Activated T-cell treated with anti-CD3 and anti-CD28 coated beads, Interleukin-2, amount 50 U/mL, for 1 hour (primary cell): ENCODE data around the gene DLX2.

Source experiments
- DNase-seq: peaks from one replicate; pipeline ENCODE4 v3.0.0-alpha.2; 2020

The DLX2 gene

GRCh38 chr2:172092716-172093415 lies 9.8 kb downstream of the DLX2 start:
- DNase-seq: no peak

- DNase-seq: no peak
Observed at GRCh38 chr2:172091761-172092566, 10.7 kb downstream of the DLX2 start.

- DNase-seq: no peak
Observed at GRCh38 chr2:172091000-172091641, 11.6 kb downstream of the DLX2 start.

- DNase-seq: peak; percentile 34
Observed at GRCh38 chr2:172090044-172090961, 12.4 kb downstream of the DLX2 start.

DNA sequence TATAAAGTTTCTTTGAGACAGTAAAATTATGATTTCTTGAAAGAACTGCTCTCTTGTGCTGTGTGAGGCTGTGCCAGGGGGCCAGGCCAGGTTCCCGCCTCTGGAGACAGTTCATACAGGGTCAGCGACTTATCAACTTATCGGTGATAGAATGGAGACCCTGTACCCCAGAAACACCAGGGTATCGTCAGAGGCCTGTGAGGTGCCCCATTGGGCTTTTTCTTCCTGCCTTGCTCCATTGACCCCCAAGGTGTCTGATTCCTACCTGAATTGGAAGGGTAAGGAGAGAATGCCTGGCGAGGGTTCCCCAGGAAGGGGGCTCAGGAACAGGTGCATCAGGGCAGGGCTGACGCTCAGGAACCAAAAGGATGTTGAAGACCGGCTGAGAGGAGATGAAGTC lies 13.1 kb downstream of the DLX2 start:
- peak; percentile 19 for DNase-seq

- DNase-seq: no peak
Observed at GRCh38 chr2:172089005-172089504, 13.6 kb downstream of the DLX2 start.

DNA sequence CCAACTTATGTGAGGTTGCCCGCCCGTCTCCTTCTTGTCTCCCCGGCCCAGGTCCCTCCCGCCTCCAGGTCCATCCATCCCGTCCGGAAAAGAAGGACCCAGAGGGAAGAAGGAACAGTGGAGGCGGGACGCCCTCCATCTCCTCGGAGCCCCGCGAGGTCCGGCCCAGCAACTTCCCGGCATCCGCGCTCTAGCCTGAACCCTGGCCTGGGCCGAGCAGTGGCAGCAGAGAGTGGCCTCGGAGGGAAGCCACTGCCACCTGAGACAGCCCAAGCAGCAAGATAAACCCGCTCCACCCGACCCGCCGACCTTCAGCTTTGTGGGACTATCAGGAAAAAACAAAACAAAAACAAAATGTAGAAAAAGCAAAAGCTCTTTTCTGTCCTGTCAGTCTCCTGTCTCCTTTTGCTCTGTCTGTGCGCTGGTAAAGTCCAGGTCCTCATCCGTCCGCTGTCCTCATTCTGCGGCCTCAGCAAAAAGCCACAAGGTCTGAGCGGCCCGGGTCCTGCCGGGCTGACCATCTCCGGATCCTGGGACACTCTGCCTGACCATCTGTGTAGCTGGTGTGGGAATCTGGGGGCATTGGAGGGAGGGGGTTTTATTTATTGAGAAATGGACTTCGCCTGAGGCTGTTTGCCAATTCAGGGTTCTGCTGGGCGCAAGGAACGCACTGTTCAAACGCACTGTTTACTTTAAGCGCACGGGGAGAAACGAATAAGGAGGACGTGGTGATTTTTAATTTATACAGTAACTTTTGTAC lies 14.3 kb downstream of the DLX2 start:
- peak; percentile 28 for DNase-seq

- peak; percentile 27 for DNase-seq
Observed at GRCh38 chr2:172087780-172088244, 14.9 kb downstream of the DLX2 start.

- peak; percentile 22 for DNase-seq
Observed at GRCh38 chr2:172087207-172087779, 15.4 kb downstream of the DLX2 start.

- DNase-seq: peak; percentile 64
Observed at GRCh38 chr2:172086241-172087206, 16.2 kb downstream of the DLX2 start.

DNA sequence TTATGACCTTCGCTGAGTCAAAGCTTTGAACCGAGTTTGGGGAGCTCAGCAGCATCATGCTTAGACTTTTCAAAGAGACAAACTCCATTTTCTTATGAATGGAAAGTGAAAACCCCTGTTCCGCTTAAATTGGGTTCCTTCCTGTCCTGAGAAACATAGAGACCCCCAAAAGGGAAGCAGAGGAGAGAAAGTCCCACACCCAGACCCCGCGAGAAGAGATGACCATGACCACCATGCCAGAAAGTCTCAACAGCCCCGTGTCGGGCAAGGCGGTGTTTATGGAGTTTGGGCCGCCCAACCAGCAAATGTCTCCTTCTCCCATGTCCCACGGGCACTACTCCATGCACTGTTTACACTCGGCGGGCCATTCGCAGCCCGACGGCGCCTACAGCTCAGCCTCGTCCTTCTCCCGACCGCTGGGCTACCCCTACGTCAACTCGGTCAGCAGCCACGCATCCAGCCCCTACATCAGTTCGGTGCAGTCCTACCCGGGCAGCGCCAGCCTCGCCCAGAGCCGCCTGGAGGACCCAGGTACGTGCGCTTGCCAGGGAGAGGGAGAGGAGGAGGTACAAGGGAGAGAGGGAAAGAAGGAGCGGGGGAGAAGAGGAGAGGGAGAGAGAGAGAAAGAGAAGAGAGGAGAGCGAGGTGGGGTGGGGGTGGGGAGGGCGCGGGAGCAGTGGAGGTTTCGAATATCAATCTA lies 17.1 kb downstream of the DLX2 start, which contains the start of gene DLX1:
TSS of gene DLX1 (plus strand) at position 48 of the 700 bp plus-strand sequence. CDS start at position 219, 171 bp downstream.
- peak; percentile 33 for DNase-seq

GRCh38 chr2:172084645-172085459 lies 17.8 kb downstream of the DLX2 start:
- peak; percentile 51 for DNase-seq

DNA sequence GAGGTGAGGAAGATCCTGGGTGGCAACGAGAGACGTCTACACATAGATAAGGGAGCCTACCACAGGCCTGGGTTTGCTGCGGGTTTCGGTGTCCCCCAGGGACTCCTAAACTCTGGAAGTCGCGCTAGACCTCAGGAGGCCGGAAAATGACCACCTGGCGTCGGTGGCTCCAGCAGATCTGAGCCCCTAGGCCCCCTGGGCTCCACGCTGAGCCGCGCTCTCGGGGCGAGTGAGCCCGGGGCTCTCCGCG lies 18.4 kb downstream of the DLX2 start:
- DNase-seq: no peak

DNA sequence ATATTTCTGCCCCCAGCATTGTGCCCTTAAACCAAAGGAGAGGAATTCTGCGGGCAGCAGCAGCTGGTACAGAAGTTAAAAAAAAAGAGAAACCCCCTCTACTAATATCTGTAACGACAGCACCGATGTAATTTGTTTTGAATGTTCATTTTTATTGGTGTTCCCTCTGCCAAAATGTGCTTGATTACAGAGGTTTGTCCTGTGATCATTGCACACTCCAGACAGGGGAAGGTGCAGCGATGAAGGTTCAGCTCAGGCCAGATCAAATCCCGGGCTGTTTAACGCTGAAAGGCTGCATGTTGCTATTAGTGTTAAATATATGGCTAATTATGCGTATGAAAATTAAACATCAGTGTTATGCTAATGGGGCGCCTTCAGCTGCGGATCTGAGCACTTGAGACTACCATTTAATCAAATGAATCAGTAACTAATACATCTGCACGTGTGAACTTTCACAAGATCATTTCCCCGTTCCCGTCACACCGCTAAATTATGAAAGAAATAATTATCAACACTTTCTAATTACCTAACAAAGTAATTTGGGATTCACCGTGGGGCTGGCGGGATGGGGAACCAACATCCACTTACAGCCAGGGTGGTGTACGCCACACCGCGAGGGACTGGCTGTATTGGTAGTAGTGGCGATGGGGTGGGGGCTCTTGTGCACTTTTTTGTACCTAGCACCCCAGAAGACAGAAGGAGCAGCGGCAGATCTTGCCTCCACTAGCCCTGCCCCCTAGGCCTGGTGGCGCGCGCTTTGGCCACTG lies 18.9 kb downstream of the DLX2 start:
- peak; percentile 34 for DNase-seq

DNA sequence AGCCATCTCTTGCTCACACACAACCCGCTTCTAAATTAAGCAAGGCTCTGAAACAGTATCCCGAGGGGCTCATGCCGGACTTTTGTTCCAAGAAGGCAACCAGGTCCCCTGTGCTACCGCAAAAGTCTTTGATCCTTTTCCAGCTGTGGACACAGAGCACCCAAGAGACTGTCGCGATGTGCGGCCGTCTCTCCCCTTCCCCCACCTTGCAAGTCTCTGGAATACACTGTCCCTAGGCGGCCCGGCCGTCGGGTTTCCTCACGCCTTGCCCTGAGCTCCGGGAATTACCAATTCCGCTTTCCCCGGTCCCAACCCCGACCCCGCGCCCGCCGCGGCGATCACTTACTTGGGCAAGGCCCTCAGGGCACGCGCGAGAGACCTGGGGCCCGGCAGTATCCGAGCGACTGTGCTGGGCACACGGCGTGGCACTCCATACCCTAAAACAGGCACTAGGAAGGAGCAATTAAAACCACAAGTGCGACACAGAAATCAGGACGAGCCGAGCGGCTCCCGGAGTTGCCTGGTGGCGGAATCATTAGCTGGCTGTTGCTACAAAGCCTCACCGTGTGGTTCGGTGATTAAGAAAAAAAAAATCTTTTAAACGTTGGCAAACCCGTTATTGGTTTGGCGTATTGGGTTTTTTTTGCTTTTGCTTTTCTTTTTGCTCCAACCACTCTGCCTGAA lies 19.6 kb downstream of the DLX2 start:
- DNase-seq: peak; percentile 27

DNA sequence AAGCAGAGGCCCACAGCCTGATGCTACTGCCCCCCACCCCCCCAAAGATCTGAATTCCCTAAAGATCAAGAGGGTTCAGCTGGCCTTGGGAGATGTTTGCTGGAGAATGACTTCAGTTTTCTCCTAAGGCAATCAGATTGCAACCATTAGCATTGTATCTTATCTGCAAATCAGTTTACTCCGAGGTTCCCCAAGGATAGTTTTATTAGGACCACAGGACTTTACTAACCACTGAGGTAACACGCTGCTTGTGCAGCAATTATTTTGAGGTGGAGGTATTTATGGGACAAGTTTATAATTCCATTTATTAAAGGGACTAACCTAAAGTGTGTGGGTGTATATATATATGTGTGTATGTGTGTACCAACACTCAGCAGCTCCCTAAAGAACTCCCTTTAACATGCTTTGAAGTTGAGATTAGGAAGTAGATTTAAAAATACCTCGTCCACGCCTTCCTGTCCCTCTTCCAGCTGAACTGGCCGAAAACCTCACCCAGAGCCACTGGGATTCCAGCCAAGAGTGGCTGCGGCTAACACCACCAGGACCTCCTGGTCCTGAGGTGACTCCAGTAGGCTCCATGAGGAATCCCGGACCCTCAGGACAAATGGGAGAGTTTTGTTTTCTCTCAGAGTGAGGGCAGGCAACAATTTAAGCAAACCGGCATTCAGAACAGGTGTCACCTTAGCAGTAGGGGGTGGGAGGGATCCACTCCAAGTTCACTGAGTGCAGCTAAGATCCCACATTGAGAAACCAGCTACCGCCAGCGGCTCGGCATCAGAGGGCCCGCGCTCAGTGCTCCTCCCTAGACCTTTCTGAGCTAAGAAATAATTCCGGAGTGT lies 20.4 kb downstream of the DLX2 start:
- DNase-seq: no peak
